Skeletal muscle tissue (tissue), 4 donors: Measurements from ENCODE around the gene GFPT2. TPM values are rescaled to one million over a fixed set of nuclear protein-coding genes. Genes with fewer than 3 reads are reported as not detected.

ENCODE experiments used
- H3K27ac ChIP-seq: one replicate; pipeline ENCODE4 v1.7.0; 2013; ENCODE audit warnings: mild to moderate bottlenecking, low read depth, low read length, inconsistent platforms
- H3K27me3 ChIP-seq, 3 donors: one replicate each; pipeline ENCODE4 v1.7.0; 2013; ENCODE audit warnings: low read length in 3 of 3; ENCODE audit not compliant: control insufficient read depth in 3 of 3, insufficient read depth in 3 of 3
- H3K36me3 ChIP-seq, 3 donors: one replicate each; pipeline ENCODE4 v1.7.0; 2013; ENCODE audit warnings: low read length in 3 of 3; ENCODE audit not compliant: control insufficient read depth in 3 of 3, insufficient read depth in 3 of 3
- H3K4me1 ChIP-seq, 3 donors: one replicate each; pipeline ENCODE4 v1.7.0; 2013; ENCODE audit warnings: low read length in 3 of 3, mild to moderate bottlenecking in 3 of 3; ENCODE audit not compliant: control insufficient read depth in 3 of 3, insufficient read depth in 3 of 3
- H3K4me3 ChIP-seq, 3 donors: one replicate each; pipeline ENCODE4 v1.7.0; 2013; ENCODE audit warnings: low read length in 3 of 3
- H3K9ac ChIP-seq, 3 donors: one replicate each; pipeline ENCODE4 v1.7.0; 2013; ENCODE audit warnings: low read length in 3 of 3, mild to moderate bottlenecking in 3 of 3, moderate library complexity in 2 of 3, low read depth in 1 of 3
- H3K9me3 ChIP-seq, 3 donors: one replicate each; pipeline ENCODE4 v1.7.0; 2013; ENCODE audit warnings: low read length in 3 of 3; ENCODE audit not compliant: control insufficient read depth in 3 of 3
- total RNA-seq: library from RNA; depleted of rRNA; stranded (reverse); fragments of >200 nt; gene quantifications from one replicate; pipeline ENCODE4 v1.2.3, GENCODE V29; 2014
- donor health status: Osteomylitis.

Gene GFPT2
- total RNA-seq, 1 donor from 2014 or later = 9.9 TPM

- Histone ChIP-seq H3K36me3 (peaks cover 38 to 49% (median 39%) of the 10 kb centered on the region in 3 donors), H3K4me1 (no peaks in the 10 kb centered on the region), H3K9ac (no peak overlapping the region), H3K4me3 (no peak overlapping the region), H3K27me3 (no peaks in the 10 kb centered on the region), H3K9me3 (peaks cover 3 to 10% (median 6%) of the 10 kb centered on the region in 3 donors), H3K27ac (no peak overlapping the region)
These were observed 81.9 kb downstream of the GFPT2 start for GRCh38 chr5:180271221-180271620.

- peaks cover 64 to 77% (median 75%) of the 10 kb centered on the region in 3 donors for H3K36me3 ChIP-seq
- peaks cover 59 to 70% (median 67%) of the 10 kb centered on the region in 3 donors for H3K9me3 ChIP-seq
- H3K27ac ChIP-seq = no peak overlapping the region
- no peak overlapping the region for H3K9ac ChIP-seq
- H3K4me1 ChIP-seq = no peaks in the 10 kb centered on the region
- no peak overlapping the region for H3K4me3 ChIP-seq
- H3K27me3 ChIP-seq = no peaks in the 10 kb centered on the region
These were observed 93.9 kb downstream of the GFPT2 start for GRCh38 chr5:180259260-180259611.

- peaks cover 49 to 70% (median 68%) of the 10 kb centered on the region in 3 donors for H3K9me3 ChIP-seq
- H3K4me1 ChIP-seq = no peaks in the 10 kb centered on the region
- no peak overlapping the region for H3K9ac ChIP-seq
- H3K4me3 ChIP-seq = peak overlapping the region in 1 of 3 donors; percentile 45
- H3K27me3 ChIP-seq = no peaks in the 10 kb centered on the region
- H3K36me3 ChIP-seq = peaks cover 59 to 72% (median 70%) of the 10 kb centered on the region in 3 donors
- no peak overlapping the region for H3K27ac ChIP-seq
These were observed 99.9 kb downstream of the GFPT2 start for GRCh38 chr5:180253036-180253824.

GRCh38 chr5:180251887-180252286 is 101.2 kb downstream of the GFPT2 start:
- Histone ChIP-seq H3K27me3 (no peaks in the 10 kb centered on the region), H3K9me3 (peaks cover 37 to 68% (median 57%) of the 10 kb centered on the region in 3 donors), H3K27ac (no peak overlapping the region), H3K4me1 (no peaks in the 10 kb centered on the region), H3K36me3 (peaks cover 61 to 75% (median 71%) of the 10 kb centered on the region in 3 donors), H3K4me3 (peak overlapping the region; percentile 19 to 39 (median 29)), H3K9ac (no peak overlapping the region)

GRCh38 chr5:180251141-180251540 is 102.0 kb downstream of the GFPT2 start:
- peaks cover 35 to 61% (median 54%) of the 10 kb centered on the region in 3 donors for H3K9me3 ChIP-seq
- no peak overlapping the region for H3K4me3 ChIP-seq
- H3K4me1 ChIP-seq = no peaks in the 10 kb centered on the region
- no peak overlapping the region for H3K9ac ChIP-seq
- no peaks in the 10 kb centered on the region for H3K27me3 ChIP-seq
- H3K27ac ChIP-seq = no peak overlapping the region
- H3K36me3 ChIP-seq = peaks cover 55 to 75% (median 66%) of the 10 kb centered on the region in 3 donors

Other genes starting within 250 kb of the GFPT2 start
- gene RASGEF1C, start 144.1 kb downstream of the GFPT2 start, total RNA-seq = 5.7 TPM
- 31.3 TPM for gene MAPK9, start 61.3 kb downstream of the GFPT2 start, total RNA-seq
- 15.1 TPM for gene CNOT6, start 141.0 kb upstream of the GFPT2 start, total RNA-seq
- gene SCGB3A1, start 238.2 kb upstream of the GFPT2 start, total RNA-seq = 1.0 TPM